ENCODE results near the gene ILK. TPM values are rescaled to one million over a fixed set of nuclear protein-coding genes. Genes with fewer than 3 reads are reported as not detected.

The ILK gene
- total RNA-seq, 4 donors from 2014 or later, result 159 to 211 (median 169) TPM

DNA sequence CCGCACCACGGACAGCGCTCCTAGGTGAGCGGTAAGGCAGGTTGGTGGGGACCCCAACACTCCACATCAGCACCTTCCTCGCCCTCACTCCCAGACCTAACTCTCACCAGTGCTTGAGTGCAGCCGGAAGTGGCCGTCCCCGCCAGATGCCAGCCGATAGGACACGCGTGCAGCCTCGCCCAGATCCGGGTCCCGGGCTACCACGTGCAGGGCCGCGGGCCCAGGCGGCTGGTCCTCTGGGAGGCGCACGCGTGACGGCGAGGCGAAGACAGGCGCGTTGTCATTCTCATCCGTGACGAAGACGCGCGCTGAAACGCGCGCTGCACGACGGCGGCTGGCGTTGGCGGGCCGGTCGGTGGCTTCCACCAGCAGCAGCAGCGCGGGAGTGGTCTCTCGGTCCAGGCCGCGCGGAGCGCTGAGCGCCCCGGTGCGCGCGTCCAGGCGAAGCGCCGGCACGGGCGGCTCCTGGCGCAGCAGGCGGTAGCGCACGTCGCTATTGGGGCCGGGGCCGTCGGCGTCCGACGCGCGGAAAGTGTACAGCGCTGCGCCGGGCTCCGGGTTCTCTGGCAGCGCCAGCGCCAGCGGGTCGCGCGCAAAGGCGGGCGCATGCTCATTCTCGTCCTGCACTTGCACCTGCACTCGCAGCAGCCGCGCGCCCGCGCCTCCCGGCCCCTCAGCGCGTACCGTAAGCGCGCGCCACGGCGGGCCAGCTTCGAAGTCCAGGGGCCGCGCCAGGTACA lies 26.5 kb downstream of the ILK start:
- Histone ChIP-seq H3K4me1 (peaks cover 2 to 6% (median 4%) of the 10 kb centered on the region in 4 donors), H3K36me3 (no peaks in the 10 kb centered on the region), H3K9me3 (no peaks in the 10 kb centered on the region), H3K27ac (no peak overlapping the region), H3K27me3 (no peaks in the 10 kb centered on the region), H3K4me3 (peak overlapping the region in 3 of 4 donors; percentile 4 to 36 (median 29))
- intact Hi-C loops (cut with DNase I; ENCODE audit: low total_unique reads), result no loop called here
- 80% methylated on average over 34 of the region's 102 CpGs; no CpG with 5 or more reads in 1 of the 2 donors for WGBS, 2 donors (ENCODE audit: low coverage in 1 of 2)
- TF ChIP-seq EP300 (IDR thresholded peaks at IDR 0.05; ENCODE audit: low read depth) (no peak), POLR2AphosphoS5 (IDR thresholded peaks at IDR 0.05) (no peak), POLR2A (IDR thresholded peaks at IDR 0.05) (no peak)
- TF ChIP-seq, protein P1, sequence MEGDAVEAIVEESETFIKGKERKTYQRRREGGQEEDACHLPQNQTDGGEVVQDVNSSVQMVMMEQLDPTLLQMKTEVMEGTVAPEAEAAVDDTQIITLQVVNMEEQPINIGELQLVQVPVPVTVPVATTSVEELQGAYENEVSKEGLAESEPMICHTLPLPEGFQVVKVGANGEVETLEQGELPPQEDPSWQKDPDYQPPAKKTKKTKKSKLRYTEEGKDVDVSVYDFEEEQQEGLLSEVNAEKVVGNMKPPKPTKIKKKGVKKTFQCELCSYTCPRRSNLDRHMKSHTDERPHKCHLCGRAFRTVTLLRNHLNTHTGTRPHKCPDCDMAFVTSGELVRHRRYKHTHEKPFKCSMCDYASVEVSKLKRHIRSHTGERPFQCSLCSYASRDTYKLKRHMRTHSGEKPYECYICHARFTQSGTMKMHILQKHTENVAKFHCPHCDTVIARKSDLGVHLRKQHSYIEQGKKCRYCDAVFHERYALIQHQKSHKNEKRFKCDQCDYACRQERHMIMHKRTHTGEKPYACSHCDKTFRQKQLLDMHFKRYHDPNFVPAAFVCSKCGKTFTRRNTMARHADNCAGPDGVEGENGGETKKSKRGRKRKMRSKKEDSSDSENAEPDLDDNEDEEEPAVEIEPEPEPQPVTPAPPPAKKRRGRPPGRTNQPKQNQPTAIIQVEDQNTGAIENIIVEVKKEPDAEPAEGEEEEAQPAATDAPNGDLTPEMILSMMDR (IDR thresholded peaks at IDR 0.05), result no peak
- peak; percentile 26 for DNase-seq
- in situ Hi-C loops (cut with MboI; ENCODE audit: low pct_ligation_motif_present in 1 of 4, low pct_unique_long_range_greater_than_20kb in 1 of 4, low sequenced_read_pairs in 3 of 4), result no loop called here

DNA sequence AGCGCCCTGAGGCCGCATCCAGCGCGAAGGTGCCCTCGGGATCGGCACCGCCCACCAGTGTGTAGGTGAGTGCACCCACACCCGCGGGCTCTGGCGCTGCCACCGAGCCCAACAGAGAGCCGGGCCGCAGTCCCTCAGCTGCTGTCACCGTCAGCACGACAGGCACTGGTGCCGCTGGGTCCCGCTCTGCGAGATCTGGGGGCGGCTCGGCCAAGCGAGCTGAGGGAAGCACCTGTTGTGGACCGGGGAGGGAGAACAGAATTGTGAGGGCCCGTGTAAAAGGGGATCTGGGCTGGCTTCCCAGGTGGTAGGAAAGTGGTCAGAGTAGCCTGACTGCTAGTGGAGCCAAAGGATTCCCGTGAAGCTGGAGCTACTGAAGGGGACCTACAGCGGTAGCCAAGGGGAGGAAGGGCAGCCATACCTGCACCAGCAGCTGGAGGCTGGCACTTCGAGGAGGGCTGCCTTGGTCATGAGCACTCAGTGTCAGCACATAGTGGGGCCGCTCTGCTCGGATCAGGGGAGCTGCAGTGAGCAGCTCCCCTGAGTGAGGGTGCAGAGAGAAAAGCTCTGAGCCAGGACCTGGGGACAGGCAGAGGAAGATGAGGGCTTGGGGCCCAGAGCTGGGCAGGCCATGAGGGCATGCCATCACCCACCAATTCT lies 27.2 kb downstream of the ILK start:
- Histone ChIP-seq H3K4me1 (peaks cover 9 to 13% (median 11%) of the 10 kb centered on the region in 4 donors), H3K27me3 (no peaks in the 10 kb centered on the region), H3K36me3 (no peaks in the 10 kb centered on the region), H3K4me3 (peak overlapping the region in 3 of 4 donors; percentile 4 to 36 (median 29)), H3K9me3 (no peaks in the 10 kb centered on the region), H3K27ac (no peak overlapping the region)
- in situ Hi-C loops (cut with MboI; ENCODE audit: low pct_ligation_motif_present in 1 of 4, low pct_unique_long_range_greater_than_20kb in 1 of 4, low sequenced_read_pairs in 3 of 4), result no loop called here
- TF ChIP-seq, protein P1 (IDR thresholded peaks at IDR 0.05), result no peak
- TF ChIP-seq POLR2AphosphoS5 (IDR thresholded peaks at IDR 0.05) (no peak), EP300 (IDR thresholded peaks at IDR 0.05; ENCODE audit: low read depth) (no peak), POLR2A (IDR thresholded peaks at IDR 0.05) (no peak)
- intact Hi-C loops (cut with DNase I; ENCODE audit: low total_unique reads), result no loop called here
- DNase-seq, result no peak
- WGBS, 2 donors (ENCODE audit: low coverage in 1 of 2), result 85% methylated on average over 26 of the region's 28 CpGs; no CpG with 5 or more reads in 1 of the 2 donors

DNA sequence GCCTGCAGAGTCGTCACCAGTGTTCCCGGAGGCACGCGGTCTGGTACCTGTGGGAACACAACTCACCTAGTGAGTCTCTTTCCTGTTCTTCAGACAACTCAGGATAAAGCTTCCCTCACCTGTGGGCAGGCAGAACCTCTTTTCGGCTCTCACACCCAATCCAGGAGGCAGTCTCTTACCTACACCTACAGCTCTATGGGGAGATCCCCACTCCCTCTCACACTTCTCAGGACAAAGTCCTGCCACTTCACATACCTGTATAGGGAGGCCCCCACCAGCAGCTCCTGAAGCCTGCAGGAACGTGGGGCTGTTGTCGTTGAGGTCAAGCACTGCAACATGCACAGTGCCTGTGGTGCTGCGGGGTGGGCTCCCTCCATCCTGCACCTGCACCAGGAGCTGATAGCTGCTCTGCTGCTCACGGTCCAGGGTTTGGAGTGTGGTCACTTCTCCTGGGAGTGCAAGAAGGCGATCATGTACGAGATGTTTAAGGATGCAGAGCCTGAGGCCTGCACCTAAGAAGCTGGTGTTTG lies 27.9 kb downstream of the ILK start:
- no peak for DNase-seq
- Histone ChIP-seq H3K27me3 (no peaks in the 10 kb centered on the region), H3K27ac (no peak overlapping the region), H3K4me3 (no peak overlapping the region), H3K4me1 (peaks cover 14 to 18% (median 16%) of the 10 kb centered on the region in 4 donors), H3K9me3 (no peaks in the 10 kb centered on the region), H3K36me3 (no peaks in the 10 kb centered on the region)
- WGBS, 2 donors (ENCODE audit: low coverage in 1 of 2), result 85 to 87% methylated on average over 3 to 11 of the region's 11 CpGs
- intact Hi-C loops (cut with DNase I; ENCODE audit: low total_unique reads) (no loop called here), in situ Hi-C loops (cut with MboI; ENCODE audit: low pct_ligation_motif_present in 1 of 4, low pct_unique_long_range_greater_than_20kb in 1 of 4, low sequenced_read_pairs in 3 of 4) (no loop called here)
- TF ChIP-seq POLR2A (IDR thresholded peaks at IDR 0.05), result no peak
- TF ChIP-seq, protein P1 (IDR thresholded peaks at IDR 0.05), result no peak
- no peak for TF ChIP-seq POLR2AphosphoS5 (IDR thresholded peaks at IDR 0.05)
- no peak for TF ChIP-seq EP300 (IDR thresholded peaks at IDR 0.05; ENCODE audit: low read depth)
